Ascending aorta (tissue), 2 donors: ENCODE results near the gene CAMTA1. TPM values are rescaled to one million over a fixed set of nuclear protein-coding genes. Genes with fewer than 3 reads are reported as not detected.

Source experiments
- DNase-seq, 2 donors: peaks; one replicate each; pipeline ENCODE4 v3.0.0-alpha.2; 2019; ENCODE audit warnings: low spot score in 2 of 2
- H3K27ac ChIP-seq, 2 donors: fragments of 200-600 bp; sonication (generic); one replicate each; pipeline ENCODE4 v1.5.1; 2016 to 2017; ENCODE audit warnings: mild to moderate bottlenecking in 1 of 2
- H3K27me3 ChIP-seq: fragments of 200-600 bp; sonication (generic); one replicate; pipeline ENCODE4 v1.5.1; 2017
- H3K36me3 ChIP-seq, 2 donors: fragments of 200-600 bp; sonication (generic); one replicate each; pipeline ENCODE4 v1.5.1; 2016
- H3K4me1 ChIP-seq, 2 donors: fragments of 200-600 bp; sonication (generic); one replicate each; pipeline ENCODE4 v1.5.1; 2016 to 2017; ENCODE audit warnings: mild to moderate bottlenecking in 1 of 2
- H3K4me3 ChIP-seq, 2 donors: fragments of 200-600 bp; sonication (generic); one replicate each; pipeline ENCODE4 v1.5.1; 2016 to 2017; ENCODE audit warnings: mild to moderate bottlenecking in 1 of 2
- H3K9me3 ChIP-seq, 2 donors: fragments of 200-600 bp; sonication (generic); one replicate each; pipeline ENCODE4 v1.5.1; 2016
- intact Hi-C: fragments of 100-400 bp; cut with DNase I; formaldehyde crosslinking; loops from one replicate; pipeline ENCODE4 v1.15.1; 2023
- total RNA-seq: library from RNA; depleted of rRNA; stranded (reverse); fragments of >200 nt; gene quantifications from one replicate; pipeline ENCODE4 v1.1.0, GENCODE V29; 2016
- TF ChIP-seq, protein P1 (sequence below), 3 experiments: fragments of 200-600 bp in 2 of 3; fragments of 450-650 bp in 1 of 3; sonication (generic) in 2 of 3; IDR thresholded peaks; one replicate each; pipeline ENCODE4 v1.5.1; 2016 to 2019; ENCODE audit warnings: antibody characterized with exemption in 3 of 3, mild to moderate bottlenecking in 1 of 3, moderate library complexity in 1 of 3

CAMTA1 gene
- total RNA-seq, 1 donor from 2014 or later: 53.3 TPM

DNA sequence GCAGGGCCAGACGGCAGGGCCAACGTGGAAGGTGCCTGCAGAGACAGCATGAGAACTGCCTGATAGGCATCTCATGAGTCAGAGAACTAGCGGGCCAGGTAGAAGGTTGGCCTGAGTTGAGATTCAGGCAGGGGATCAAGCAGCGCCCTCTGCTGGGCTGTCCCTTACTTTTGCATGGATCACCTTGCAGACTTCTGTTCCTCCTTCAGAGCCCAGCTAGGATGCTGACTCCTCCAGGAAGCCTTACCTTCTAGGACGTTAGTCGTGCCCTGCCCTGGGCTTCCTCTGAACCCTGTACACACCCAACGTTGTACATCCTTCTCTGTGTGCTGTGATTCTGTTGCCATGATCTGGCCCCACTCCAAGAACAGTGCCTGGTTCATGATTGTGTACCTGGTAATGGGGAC lies 754.5 kb downstream of the CAMTA1 start:
- intact Hi-C loops: no loop called here
- H3K27me3 ChIP-seq: no peaks in the 10 kb centered on the region
- no peaks in the 10 kb centered on the region for H3K4me1 ChIP-seq
- no peak for DNase-seq
- H3K4me3 ChIP-seq: no peak overlapping the region
- H3K36me3 ChIP-seq: no peaks in the 10 kb centered on the region
- no peaks in the 10 kb centered on the region for H3K9me3 ChIP-seq
- H3K27ac ChIP-seq: no peak overlapping the region
- TF ChIP-seq, protein P1, sequence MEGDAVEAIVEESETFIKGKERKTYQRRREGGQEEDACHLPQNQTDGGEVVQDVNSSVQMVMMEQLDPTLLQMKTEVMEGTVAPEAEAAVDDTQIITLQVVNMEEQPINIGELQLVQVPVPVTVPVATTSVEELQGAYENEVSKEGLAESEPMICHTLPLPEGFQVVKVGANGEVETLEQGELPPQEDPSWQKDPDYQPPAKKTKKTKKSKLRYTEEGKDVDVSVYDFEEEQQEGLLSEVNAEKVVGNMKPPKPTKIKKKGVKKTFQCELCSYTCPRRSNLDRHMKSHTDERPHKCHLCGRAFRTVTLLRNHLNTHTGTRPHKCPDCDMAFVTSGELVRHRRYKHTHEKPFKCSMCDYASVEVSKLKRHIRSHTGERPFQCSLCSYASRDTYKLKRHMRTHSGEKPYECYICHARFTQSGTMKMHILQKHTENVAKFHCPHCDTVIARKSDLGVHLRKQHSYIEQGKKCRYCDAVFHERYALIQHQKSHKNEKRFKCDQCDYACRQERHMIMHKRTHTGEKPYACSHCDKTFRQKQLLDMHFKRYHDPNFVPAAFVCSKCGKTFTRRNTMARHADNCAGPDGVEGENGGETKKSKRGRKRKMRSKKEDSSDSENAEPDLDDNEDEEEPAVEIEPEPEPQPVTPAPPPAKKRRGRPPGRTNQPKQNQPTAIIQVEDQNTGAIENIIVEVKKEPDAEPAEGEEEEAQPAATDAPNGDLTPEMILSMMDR (IDR thresholded peaks at IDR 0.05): no peak

DNA sequence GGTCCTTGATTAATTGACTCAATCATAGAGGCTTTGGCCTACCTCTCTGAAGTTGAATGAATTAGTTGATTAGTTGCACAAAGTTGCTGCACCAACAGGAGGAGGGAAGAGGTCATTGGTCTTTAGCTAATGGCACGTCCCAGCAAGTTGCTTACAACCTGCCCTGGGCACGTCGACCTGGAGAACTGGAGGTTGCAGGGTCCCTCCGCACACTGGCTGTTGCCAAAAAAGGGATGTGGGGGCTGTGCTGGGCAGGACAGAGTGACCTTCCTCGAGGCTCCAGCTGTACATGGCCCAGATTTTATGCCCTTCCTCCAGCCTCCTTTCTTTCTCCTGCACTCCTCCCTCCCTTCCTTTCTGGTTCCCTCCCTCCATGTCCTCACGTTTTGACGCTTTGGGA lies 755.6 kb downstream of the CAMTA1 start:
- Histone ChIP-seq H3K9me3 (no peaks in the 10 kb centered on the region), H3K27me3 (no peaks in the 10 kb centered on the region), H3K36me3 (no peaks in the 10 kb centered on the region), H3K27ac (no peak overlapping the region), H3K4me3 (no peak overlapping the region), H3K4me1 (no peaks in the 10 kb centered on the region)
- no peak for DNase-seq
- intact Hi-C loops: no loop called here
- TF ChIP-seq, protein P1 (IDR thresholded peaks at IDR 0.05): no peak

DNA sequence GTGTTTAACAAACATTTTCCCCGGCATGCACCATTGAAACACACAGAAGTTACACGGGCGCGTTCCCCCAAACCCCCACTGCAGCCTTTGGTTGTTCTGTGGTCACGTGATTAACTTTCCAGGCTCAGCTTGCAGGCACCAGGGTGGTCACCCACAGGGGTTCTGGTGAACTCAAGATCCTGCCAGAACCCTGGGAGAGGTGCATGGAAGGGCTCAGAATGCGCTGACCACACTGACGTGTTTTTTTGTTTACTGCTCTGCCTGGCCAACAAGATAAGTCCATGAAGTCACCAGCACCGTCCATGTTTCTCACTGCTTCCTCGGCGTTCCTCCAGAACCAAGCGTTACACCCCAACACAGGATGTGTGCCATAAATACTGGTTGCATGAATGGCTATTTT lies 756.4 kb downstream of the CAMTA1 start:
- Histone ChIP-seq H3K36me3 (no peaks in the 10 kb centered on the region), H3K27me3 (no peaks in the 10 kb centered on the region), H3K4me3 (no peak overlapping the region), H3K27ac (no peak overlapping the region), H3K9me3 (no peaks in the 10 kb centered on the region), H3K4me1 (no peaks in the 10 kb centered on the region)
- no peak for DNase-seq
- TF ChIP-seq, protein P1 (IDR thresholded peaks at IDR 0.05): no peak
- intact Hi-C loops: no loop called here

DNA sequence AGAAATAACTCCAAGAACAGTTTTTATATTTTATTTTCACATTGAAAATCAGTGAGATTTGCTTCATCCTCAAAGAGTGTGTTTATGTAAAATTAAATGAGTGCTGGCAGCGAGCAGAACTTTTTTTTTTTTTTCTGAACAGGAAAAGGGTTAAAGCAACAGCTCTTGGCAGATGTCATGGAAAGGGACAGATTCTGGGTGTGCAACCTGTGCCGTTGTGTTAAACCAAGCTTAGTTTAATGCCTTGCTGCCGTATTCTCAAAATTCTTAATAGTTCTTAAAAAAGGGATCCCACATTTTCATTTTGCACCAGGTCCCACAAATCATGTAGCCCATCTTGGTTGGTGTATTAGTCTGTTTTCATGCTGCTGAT lies 758.5 kb downstream of the CAMTA1 start:
- intact Hi-C loops: no loop called here
- Histone ChIP-seq H3K4me1 (no peaks in the 10 kb centered on the region), H3K4me3 (no peak overlapping the region), H3K27me3 (no peaks in the 10 kb centered on the region), H3K27ac (no peak overlapping the region), H3K36me3 (no peaks in the 10 kb centered on the region), H3K9me3 (no peaks in the 10 kb centered on the region)
- TF ChIP-seq, protein P1 (IDR thresholded peaks at IDR 0.05): no peak
- DNase-seq: no peak

DNA sequence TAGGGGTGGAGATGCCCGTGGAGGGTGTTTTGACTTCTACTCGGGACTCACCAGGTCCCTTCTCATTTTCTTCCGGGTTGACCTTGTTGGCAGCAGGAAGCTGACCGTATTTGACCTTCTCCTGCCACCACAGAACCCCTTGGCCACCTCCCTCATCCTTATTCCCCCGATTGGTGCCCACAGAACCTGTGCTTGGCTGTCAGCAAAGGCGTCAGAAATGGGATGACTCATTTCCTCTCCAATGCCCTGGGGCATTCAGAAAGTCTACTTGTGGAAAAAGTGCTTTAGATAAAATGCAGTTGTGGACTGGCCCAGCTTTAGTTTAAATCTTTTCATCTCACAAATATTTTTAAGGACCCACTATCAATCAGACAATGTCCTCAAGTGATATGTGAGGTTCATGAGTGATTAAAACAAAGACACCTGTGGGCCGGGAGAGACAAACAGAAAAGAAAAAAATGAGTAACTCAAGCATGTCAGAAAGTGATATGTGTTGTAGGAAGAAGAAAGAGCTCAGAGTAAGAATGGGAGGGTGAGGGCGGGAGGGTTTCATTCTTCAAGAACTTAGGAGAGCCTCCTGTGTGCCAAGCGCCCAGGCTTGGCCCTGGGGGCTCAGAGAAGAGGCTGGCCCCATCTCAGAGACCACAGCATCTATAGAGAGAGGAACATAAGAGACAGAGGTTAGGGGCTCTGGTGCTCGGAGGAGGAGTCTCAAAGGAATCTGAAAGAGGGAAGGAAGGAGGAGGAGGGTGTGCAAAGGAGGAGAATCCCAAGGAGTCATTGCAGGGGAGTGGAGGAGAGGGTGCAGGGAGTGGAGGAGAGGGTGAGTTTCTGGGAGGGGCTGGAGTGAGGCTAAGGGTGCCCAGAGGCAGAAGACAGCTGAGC lies 764.3 kb downstream of the CAMTA1 start:
- no peaks in the 10 kb centered on the region for H3K27me3 ChIP-seq

More for the DNA sequence above, 764.3 kb downstream of the CAMTA1 start:
- Histone ChIP-seq H3K4me1 (peaks cover 5 to 12% of the 10 kb centered on the region in 2 donors), H3K9me3 (no peaks in the 10 kb centered on the region), H3K4me3 (no peak overlapping the region), H3K36me3 (no peaks in the 10 kb centered on the region), H3K27ac (peak overlapping the region in 1 of 2 donors; percentile 34)
- intact Hi-C loops: no loop called here
- peak in 1 of 2 donors; percentile 70 for DNase-seq
- TF ChIP-seq, protein P1 (IDR thresholded peaks at IDR 0.05): no peak
